Heart left ventricle (tissue), 13 donors: ENCODE measurements around the gene BFAR.

Experiments
- POLR2A ChIP-seq, 2 donors: fragments of 450-650 bp; IDR thresholded peaks; one replicate each; pipeline ENCODE4 v1.6.1; 2017; ENCODE audit warnings: antibody characterized with exemption in 2 of 2, mild to moderate bottlenecking in 2 of 2, moderate library complexity in 2 of 2
- TF ChIP-seq, protein P1 (sequence below), 12 donors: fragments of 200-600 bp; sonication (generic) in 4 of 12; IDR thresholded peaks; one replicate each; pipeline versions ENCODE4 v1.5.0 to v1.8.0; 2018 to 2022; ENCODE audit warnings: antibody characterized with exemption in 12 of 12, mild to moderate bottlenecking in 5 of 12
- donor health status: ischemic (EF 13 %, LVEDD 7.1; RV severe dilation, severe dysfunction).
- donor health status: DM: no; HTN: yes; CAD: no.
- donor health status: DM: no; HTN: no; CAD: no.
- donor health status: ischemic (EF 25% LVEDD 6.9; RV normal size, moderate dysfunction).
- donor health status: ischemic (EF 25% LVEDD 5.7; RV mildly dilated, moderate dysfunction).
- donor health status: ischemic (EF 35%, LVEDD 5.7; RV mildly dilated, moderate dysfunction).
- donor health status: nonischemic (EF 11% LVEDD 7.7; RV severe dilation, severe dysfunction).
- donor health status: DM: yes; HTN: yes; CAD: no.
- donor health status: PGD.
- donor health status: ischemic (EF 29% LVEDD 5.4; RV normal size, mild dysfunction).
- donor health status: nonischemic (EF 23%, LVEDD 6.1; RV moderate dilation, normal function).

DNA sequence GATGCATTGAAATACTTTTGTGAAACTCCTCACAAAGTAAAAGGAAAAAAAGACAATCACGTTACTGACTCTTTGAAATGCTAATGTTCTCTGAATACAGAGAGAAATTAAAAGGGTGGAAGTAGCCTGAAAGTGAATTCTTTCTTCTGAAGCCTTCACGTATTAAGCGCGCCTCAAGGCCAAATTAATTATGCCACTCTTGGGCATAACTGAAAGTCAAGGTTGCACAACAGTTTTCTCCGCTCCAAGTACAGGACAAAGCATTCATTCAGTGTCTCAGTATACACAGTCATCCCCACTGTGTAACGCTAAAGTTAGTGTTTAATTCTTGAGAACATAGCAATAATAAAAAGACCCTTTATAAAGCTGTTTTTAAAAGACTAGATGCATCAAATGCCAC lies 24.1 kb upstream of the BFAR start:
- TF ChIP-seq, protein P1, sequence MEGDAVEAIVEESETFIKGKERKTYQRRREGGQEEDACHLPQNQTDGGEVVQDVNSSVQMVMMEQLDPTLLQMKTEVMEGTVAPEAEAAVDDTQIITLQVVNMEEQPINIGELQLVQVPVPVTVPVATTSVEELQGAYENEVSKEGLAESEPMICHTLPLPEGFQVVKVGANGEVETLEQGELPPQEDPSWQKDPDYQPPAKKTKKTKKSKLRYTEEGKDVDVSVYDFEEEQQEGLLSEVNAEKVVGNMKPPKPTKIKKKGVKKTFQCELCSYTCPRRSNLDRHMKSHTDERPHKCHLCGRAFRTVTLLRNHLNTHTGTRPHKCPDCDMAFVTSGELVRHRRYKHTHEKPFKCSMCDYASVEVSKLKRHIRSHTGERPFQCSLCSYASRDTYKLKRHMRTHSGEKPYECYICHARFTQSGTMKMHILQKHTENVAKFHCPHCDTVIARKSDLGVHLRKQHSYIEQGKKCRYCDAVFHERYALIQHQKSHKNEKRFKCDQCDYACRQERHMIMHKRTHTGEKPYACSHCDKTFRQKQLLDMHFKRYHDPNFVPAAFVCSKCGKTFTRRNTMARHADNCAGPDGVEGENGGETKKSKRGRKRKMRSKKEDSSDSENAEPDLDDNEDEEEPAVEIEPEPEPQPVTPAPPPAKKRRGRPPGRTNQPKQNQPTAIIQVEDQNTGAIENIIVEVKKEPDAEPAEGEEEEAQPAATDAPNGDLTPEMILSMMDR (IDR thresholded peaks at IDR 0.05), result no peak
- no peak for TF ChIP-seq POLR2A (IDR thresholded peaks at IDR 0.05)
